HCT116 (cell line): ENCODE data around the gene NT5C3B. TPM values are rescaled to one million over a fixed set of nuclear protein-coding genes. Genes with fewer than 3 reads are reported as not detected.

Experiments
- ATAC-seq: fragments of 200-7000 bp; cut with Tn5 transposase; 2 replicates; pipeline ENCODE4 v1.9.1; 2020; ENCODE audit warnings: mild to moderate bottlenecking, moderate library complexity
- Bru-seq: library from RNA; stranded (reverse); fragments of 400-500 nt; gene quantifications from one replicate; lab custom pipeline; 2021; lab: Mats Ljungman, UMichigan
- BruChase-seq, 2 experiments: library from RNA; stranded (reverse); fragments of 400-500 nt; gene quantifications; one replicate each; lab custom pipeline; 2021; lab: Mats Ljungman, UMichigan
- BruUV-seq: library from RNA; stranded (reverse); fragments of 400-500 nt; replicated peaks from 2 replicates; lab custom pipeline; 2021; lab: Mats Ljungman, UMichigan
- CTCF ChIA-PET: fragments of 300-600 bp; sonication (Branson Sonifier 250); formaldehyde crosslinking; loops from one replicate; lab custom pipeline; 2021; ENCODE audit warnings: antibody characterized with exemption; lab: Charles Lee
- POLR2A ChIA-PET: fragments of 300-600, 350-600 bp; sonication (Branson Sonifier 250); formaldehyde crosslinking; loops from one replicate; lab custom pipeline; 2021; ENCODE audit warnings: antibody characterized with exemption; lab: Charles Lee
- RAD21 ChIA-PET, 2 experiments: fragments of 300-600 bp; sonication (Branson Sonifier 250); formaldehyde crosslinking; loops; one replicate each; lab custom pipeline; 2023; ENCODE audit warnings: low total read pairs in 2 of 2; ENCODE audit not compliant: uncharacterized antibody in 2 of 2, unreplicated experiment in 2 of 2, low non-redundant PET in 1 of 2; lab: Charles Lee
- DNase-seq: peaks from one replicate; pipeline ENCODE4 v3.0.0-alpha.2; 2010; ENCODE audit warnings: low read depth, low spot score
- H2AFZ ChIP-seq: fragments of 200-600 bp; shearing (Covaris generic), sonication (generic); 2 replicates; pipeline ENCODE4 v1.6.1; 2017; ENCODE audit warnings: low read depth, mixed run types, mixed read lengths, antibody characterized with exemption, low read length; ENCODE audit not compliant: poor library complexity, severe bottlenecking
- H3K27ac ChIP-seq: 2 replicates; pipeline ENCODE4 v1.5.1; 2012; ENCODE audit warnings: low read depth, low read length
- H3K27me3 ChIP-seq: fragments of 200-600 bp; sonication (generic); 2 replicates; pipeline ENCODE4 v1.6.1; 2016; ENCODE audit warnings: mixed run types, low read length, mixed read lengths; ENCODE audit not compliant: insufficient read depth
- H3K36me3 ChIP-seq, 2 experiments: fragments of 200-500 bp in 1 of 2; fragments of 200-600 bp in 1 of 2; sonication (Bioruptor generic) in 1 of 2; sonication (generic) in 1 of 2; 2 replicates each; pipeline versions ENCODE4 v1.5.1 to v1.6.1; 2014 to 2016; ENCODE audit warnings: low read length in 2 of 2, inconsistent platforms in 1 of 2, mixed read lengths in 1 of 2, mixed run types in 1 of 2; ENCODE audit not compliant: insufficient read depth in 2 of 2, control insufficient read depth in 1 of 2
- H3K4me1 ChIP-seq, 2 experiments: fragments of 200-600 bp in 1 of 2; sonication (generic) in 1 of 2; 2 replicates each; pipeline versions ENCODE4 v1.5.1 to v1.6.1; 2012 to 2017; ENCODE audit warnings: low read length in 2 of 2, inconsistent platforms in 1 of 2, mild to moderate bottlenecking in 1 of 2, mixed read lengths in 1 of 2, mixed run types in 1 of 2, moderate library complexity in 1 of 2; ENCODE audit not compliant: insufficient read depth in 2 of 2, control insufficient read depth in 1 of 2
- H3K4me2 ChIP-seq: fragments of 200-600 bp; sonication (generic); 2 replicates; pipeline ENCODE4 v1.6.1; 2017; ENCODE audit warnings: mixed run types, low read length, mixed read lengths
- H3K4me3 ChIP-seq, 2 experiments: fragments of 200-600 bp in 1 of 2; sonication (generic) in 1 of 2; replicated peaks in 1 of 2; 2 replicates each; pipeline ENCODE4 v1.5.1; 2011 to 2016; ENCODE audit warnings: low read length in 2 of 2, control low read depth in 1 of 2, low read depth in 1 of 2, mild to moderate bottlenecking in 1 of 2, mixed read lengths in 1 of 2, mixed run types in 1 of 2
- H3K79me2 ChIP-seq: fragments of 200-600 bp; sonication (generic); 2 replicates; pipeline ENCODE4 v1.6.1; 2017; ENCODE audit warnings: mild to moderate bottlenecking, mixed run types, low read length, moderate library complexity, mixed read lengths; ENCODE audit not compliant: insufficient read depth
- H3K9ac ChIP-seq: fragments of 200-600 bp; sonication (generic); 2 replicates; pipeline ENCODE4 v1.6.1; 2016; ENCODE audit warnings: low read length, mixed read lengths
- H3K9me2 ChIP-seq: fragments of 200-600 bp; sonication (generic), shearing (Covaris generic); 2 replicates; pipeline ENCODE4 v1.6.1; 2017; ENCODE audit warnings: mixed run types, mild to moderate bottlenecking, moderate library complexity; ENCODE audit not compliant: insufficient read depth
- H3K9me3 ChIP-seq, 2 experiments: fragments of 200-500 bp in 1 of 2; fragments of 200-600 bp in 1 of 2; sonication (Bioruptor generic) in 1 of 2; sonication (generic) in 1 of 2; 2 replicates each; pipeline ENCODE4 v1.6.1; 2014 to 2017; ENCODE audit warnings: low read length in 2 of 2, mixed read lengths in 2 of 2, inconsistent platforms in 1 of 2, low read depth in 1 of 2, mild to moderate bottlenecking in 1 of 2, mixed run types in 1 of 2, moderate library complexity in 1 of 2; ENCODE audit not compliant: control insufficient read depth in 1 of 2, insufficient read depth in 1 of 2
- H4K20me1 ChIP-seq: fragments of 200-600 bp; sonication (generic), shearing (Covaris generic); 2 replicates; pipeline ENCODE4 v1.6.1; 2017; ENCODE audit warnings: mixed run types, mild to moderate bottlenecking, moderate library complexity; ENCODE audit not compliant: insufficient read depth
- CEBPB ChIP-seq: IDR thresholded peaks from 2 replicates; pipeline ENCODE4 v1.6.1; 2012; ENCODE audit warnings: low read depth
- CTCF ChIP-seq, 3 experiments: fragments of 200-600 bp in 1 of 3; sonication (generic) in 1 of 3; IDR thresholded peaks in 2 of 3; conservative IDR thresholded peaks in 1 of 3; 2 replicates each; pipeline ENCODE4 v1.5.1; 2012 to 2017; ENCODE audit warnings: low read depth in 2 of 3, low read length in 2 of 3, antibody characterized with exemption in 1 of 3, borderline replicate concordance in 1 of 3, control low read depth in 1 of 3, mild to moderate bottlenecking in 1 of 3, mixed read lengths in 1 of 3, mixed run types in 1 of 3, moderate library complexity in 1 of 3; ENCODE audit not compliant: insufficient read depth in 1 of 3
- EZH2phosphoT487 ChIP-seq: fragments of 200-600 bp; IDR thresholded peaks from 2 replicates; pipeline ENCODE4 v1.6.1; 2018; ENCODE audit warnings: antibody characterized with exemption, borderline replicate concordance
- MAX ChIP-seq: IDR thresholded peaks from 2 replicates; pipeline ENCODE4 v1.6.1; 2012
- POLR2A ChIP-seq: IDR thresholded peaks from 2 replicates; pipeline ENCODE4 v1.7.0; 2011; ENCODE audit warnings: borderline replicate concordance; ENCODE audit not compliant: insufficient read depth, insufficient read length; ENCODE audit errors: extremely low read depth
- POLR2AphosphoS5 ChIP-seq: IDR thresholded peaks from 2 replicates; pipeline ENCODE4 v1.6.1; 2011; ENCODE audit warnings: mild to moderate bottlenecking, low read depth, low read length, moderate library complexity
- RAD21 ChIP-seq: IDR thresholded peaks from 2 replicates; pipeline ENCODE4 v1.6.1; 2012; ENCODE audit warnings: low read depth, mild to moderate bottlenecking
- YY1 ChIP-seq: IDR thresholded peaks from 2 replicates; pipeline ENCODE4 v1.6.1; 2011; ENCODE audit warnings: low read length, low read depth, moderate library complexity, mild to moderate bottlenecking; ENCODE audit not compliant: insufficient replicate concordance; ENCODE audit errors: extremely low read depth
- ZFX ChIP-seq: fragments of 450-650 bp; IDR thresholded peaks from 2 replicates; pipeline ENCODE4 v1.6.1; 2017
- intact Hi-C: fragments of 100-400 bp; cut with micrococcal nuclease; formaldehyde crosslinking; loops from 2 replicates; pipeline ENCODE4 v1.10.0; 2022
- long read RNA-seq: library from polyadenylated mRNA; unstranded; transcript quantifications from one replicate; pipeline ENCODE4 v2.0.0, GENCODE V29; 2021; ENCODE audit not compliant: unreplicated experiment
- polyA plus RNA-seq: library from polyadenylated mRNA; unstranded; fragments of >200 nt; gene quantifications from 2 replicates; pipeline ENCODE4 v1.2.1, GENCODE V29; 2012; ENCODE audit warnings: missing spikeins
- total RNA-seq: library from RNA; stranded (reverse); gene quantifications from one replicate; pipeline ENCODE4 v1.2.1, GENCODE V29; 2021; ENCODE audit not compliant: unreplicated experiment

NT5C3B gene
- 110 TPM for total RNA-seq
- polyA plus RNA-seq = 83.7 and 114 TPM in 2 replicates
- Bru-seq, nascent RNA = percentile 75 among the genes with signal in this experiment
- BruChase-seq, experiment 1, labeled RNA remaining after a 6-hour chase = percentile 85 among the genes with signal in this experiment
- percentile 75 among the genes with signal in this experiment for BruChase-seq, experiment 2, labeled RNA remaining after a 2-hour chase
- long read RNA-seq, transcript NT5C3B-216 (8 exons, 1,534 nt) = major isoform, 106 of 166 reads
- long read RNA-seq, transcript NT5C3B-201 (7 exons, 1,253 nt) = minor isoform, 11 of 166 reads
- long read RNA-seq, transcript NT5C3B-207 (8 exons, 1,729 nt) = minor isoform, 5 of 166 reads
- long read RNA-seq, transcript NT5C3B-203 (9 exons, 975 nt) = minor isoform, 9 of 166 reads
- long read RNA-seq, partial matches to known transcripts = 5 of 166 reads
- long read RNA-seq, other reads (novel, unspliced or antisense) = 29 of 166 reads

GRCh38 chr17:41835800-41836549 is at the start of gene NT5C3B:
Gene NT5C3B, minus strand, starts transcription at chr17:41836232. Its CDS starts 39 bp downstream, at chr17:41836193.
- H3K9me3 ChIP-seq = no peaks in the 10 kb centered on the region
- peak within 1 kb of the TSS; percentile 81 for H3K4me2 ChIP-seq
- CTCF ChIA-PET = no interaction called here
- BruUV-seq = no TSS peak
- TF ChIP-seq POLR2A (peak; percentile 68), ZFX (peak; percentile 91), YY1 (peak; percentile 10), EZH2phosphoT487 (no peak), CEBPB (no peak), POLR2AphosphoS5 (peak; percentile 89)
- peak within 1 kb of the TSS; percentile 74; the same call in 1 of the 2 replicates for H3K27ac ChIP-seq
- H3K79me2 ChIP-seq = peaks cover 22% of the 10 kb centered on the region
- peaks cover 12 to 17% of the 10 kb centered on the region in 2 experiments; a peak in 2 of 4 replicates for H3K36me3 ChIP-seq
- peak within 1 kb of the TSS; percentile 80 for H3K9ac ChIP-seq
- no peaks in the 10 kb centered on the region for H4K20me1 ChIP-seq
- POLR2A ChIA-PET = no interaction called here
- no peaks in the 10 kb centered on the region for H3K27me3 ChIP-seq
- peak within 1 kb of the TSS; percentile 76 for H2AFZ ChIP-seq
- RAD21 ChIA-PET = no interaction called here
- no peaks in the 10 kb centered on the region for H3K9me2 ChIP-seq
- intact Hi-C loops = no loop called here
- H3K4me3 ChIP-seq = peak within 1 kb of the TSS; percentile 78 to 86
- H3K4me1 ChIP-seq = peaks cover 4 to 15% of the 10 kb centered on the region in 2 experiments; a peak in 3 of 4 replicates
- ATAC-seq (peak; percentile 89), DNase-seq (peak; percentile 7)

- no TSS peak for BruUV-seq
- H3K79me2 ChIP-seq = 0 out of 2 replicates have a peak, but pooled peaks cover 2% of the 10 kb centered on the region
- H3K27ac ChIP-seq = no peak overlapping the region
- no peak overlapping the region for H3K9ac ChIP-seq
- intact Hi-C loops = loop anchor here (1.0 kb wide), 1 partner anchor 147 kb away; no protein-coding TSS in a partner anchor
- no peak overlapping the region for H2AFZ ChIP-seq
- no peaks in the 10 kb centered on the region for H3K27me3 ChIP-seq
- POLR2A ChIA-PET = no interaction called here
- no peaks in the 10 kb centered on the region for H3K9me3 ChIP-seq
- CTCF ChIA-PET = no interaction called here
- RAD21 ChIA-PET = no interaction called here
- no peaks in the 10 kb centered on the region for H4K20me1 ChIP-seq
- no peaks in the 10 kb centered on the region for H3K9me2 ChIP-seq
- H3K4me1 ChIP-seq = no peaks in the 10 kb centered on the region
- DNase-seq (no peak), ATAC-seq (peak; percentile 71; the same call in 1 of the 2 replicates)
- TF ChIP-seq CTCF (IDR thresholded peaks at IDR 0.05 in 2 of 3, conservative IDR thresholded peaks at IDR 0.05 in 1 of 3; ENCODE audit: borderline replicate concordance in 1 of 3, insufficient read depth in 1 of 3, low read depth in 2 of 3, low read length in 2 of 3) (peak; percentile 46 to 54 (median 48); a peak in 4 of 6 replicates), RAD21 (peak; percentile 70), MAX (no peak)
- H3K4me2 ChIP-seq = no peak overlapping the region
- no peak overlapping the region for H3K4me3 ChIP-seq
- peaks cover 55 to 71% of the 10 kb centered on the region in 2 experiments for H3K36me3 ChIP-seq
Observed at GRCh38 chr17:41885733-41886132, 49.7 kb upstream of the NT5C3B start.
